ENCODE data around the gene EBF4. TPM values are rescaled to one million over a fixed set of nuclear protein-coding genes. Genes with fewer than 3 reads are reported as not detected.

EBF4 gene
- total and polyA plus RNA-seq, 4 donors: 10.2 to 91.0 (median 51.9) TPM

Small RNA genes lying within 50 kb of the gene (small RNA-seq; reads per million reads assigned to genes)
- gene SNORA51 (ENCODE audit: low replicate concordance): not detected
- gene SNORD110 (ENCODE audit: low replicate concordance): not detected
- gene SNORD56 (ENCODE audit: low replicate concordance): not detected
- not detected for gene SNORD57 (ENCODE audit: low replicate concordance)
- not detected for gene SNORD86 (ENCODE audit: low replicate concordance)

Other genes with a start within 250 kb of the EBF4 start
- 100 to 1,000 TPM in 1 of 2 donors, 10 to 100 TPM in 1; 45.8 to 110 TPM for gene SNRPB, start 222.0 kb upstream of the EBF4 start, total RNA-seq
- gene SNRPB, start 222.0 kb upstream of the EBF4 start, polyA plus RNA-seq (ENCODE audit: insufficient read length in 2 of 2): 10 to 100 TPM; 77.0 to 87.2 TPM
- 10 to 100 TPM; 11.5 to 11.9 TPM for gene ZNF343, start 183.9 kb upstream of the EBF4 start, total RNA-seq
- gene ZNF343, start 183.9 kb upstream of the EBF4 start, polyA plus RNA-seq (ENCODE audit: insufficient read length in 2 of 2): 10 to 100 TPM; 10.1 to 10.8 TPM
- 1 to 10 TPM in 1 of 2 donors, under 1 TPM in 1; 0.94 to 1.2 TPM for gene TMC2, start 156.2 kb upstream of the EBF4 start, total RNA-seq
- 1 to 10 TPM; 3.5 to 6.3 TPM for gene TMC2, start 156.2 kb upstream of the EBF4 start, polyA plus RNA-seq (ENCODE audit: insufficient read length in 2 of 2)
- gene NOP56, start 40.1 kb upstream of the EBF4 start, total RNA-seq: 100 to 1,000 TPM; 120 to 183 TPM
- 100 to 1,000 TPM; 246 to 261 TPM for gene NOP56, start 40.1 kb upstream of the EBF4 start, polyA plus RNA-seq (ENCODE audit: insufficient read length in 2 of 2)
- gene IDH3B, start 28.6 kb upstream of the EBF4 start, total RNA-seq: 100 to 1,000 TPM in 1 of 2 donors, 10 to 100 TPM in 1; 78.7 to 105 TPM
- gene IDH3B, start 28.6 kb upstream of the EBF4 start, polyA plus RNA-seq (ENCODE audit: insufficient read length in 2 of 2): 100 to 1,000 TPM; 119 to 130 TPM
- 100 to 1,000 TPM in 1 of 2 donors, 10 to 100 TPM in 1; 37.1 to 163 TPM for gene CPXM1, start 107.8 kb downstream of the EBF4 start, total RNA-seq
- 10 to 100 TPM; 55.9 to 84.9 TPM for gene CPXM1, start 107.8 kb downstream of the EBF4 start, polyA plus RNA-seq (ENCODE audit: insufficient read length in 2 of 2)
- not detected for gene C20orf141, start 122.2 kb downstream of the EBF4 start, total RNA-seq
- not detected for gene C20orf141, start 122.2 kb downstream of the EBF4 start, polyA plus RNA-seq (ENCODE audit: insufficient read length in 2 of 2)
- gene TMEM239, start 123.6 kb downstream of the EBF4 start, total RNA-seq: not detected
- gene TMEM239, start 123.6 kb downstream of the EBF4 start, polyA plus RNA-seq (ENCODE audit: insufficient read length in 2 of 2): not detected
- 10 to 100 TPM; 15.7 to 46.7 TPM for gene PCED1A, start 147.9 kb downstream of the EBF4 start, total RNA-seq
- 10 to 100 TPM; 57.9 to 64.9 TPM for gene PCED1A, start 147.9 kb downstream of the EBF4 start, polyA plus RNA-seq (ENCODE audit: insufficient read length in 2 of 2)
- 10 to 100 TPM; 35.3 to 57.0 TPM for gene VPS16, start 148.0 kb downstream of the EBF4 start, total RNA-seq
- gene VPS16, start 148.0 kb downstream of the EBF4 start, polyA plus RNA-seq (ENCODE audit: insufficient read length in 2 of 2): 10 to 100 TPM; 65.5 to 71.6 TPM
- 100 to 1,000 TPM; 113 to 171 TPM for gene PTPRA, start 180.7 kb downstream of the EBF4 start, total RNA-seq
- 100 to 1,000 TPM; 160 to 182 TPM for gene PTPRA, start 180.7 kb downstream of the EBF4 start, polyA plus RNA-seq (ENCODE audit: insufficient read length in 2 of 2)

All from spinal cord (tissue), 4 donors.